ENCODE results near the gene TSPAN9. TPM values are rescaled to one million over a fixed set of nuclear protein-coding genes. Genes with fewer than 3 reads are reported as not detected.

Gene TSPAN9
- polyA plus RNA-seq, 1 donor: 24.9 TPM

- Histone ChIP-seq H3K36me3 (ENCODE audit: control insufficient read depth, insufficient read depth, low read length) (no peaks in the 10 kb centered on the region), H3K27me3 (ENCODE audit: control insufficient read depth, insufficient read depth, low read length) (no peaks in the 10 kb centered on the region), H3K9me3 (ENCODE audit: control insufficient read depth, low read depth, low read length) (no peaks in the 10 kb centered on the region), H3K27ac (ENCODE audit: low read length) (no peak overlapping the region), H3K4me1 (ENCODE audit: control insufficient read depth, insufficient read depth, low read length) (peaks cover 7% of the 10 kb centered on the region), H3K4me3 (ENCODE audit: low read length) (no peak overlapping the region)
- no peak for DNase-seq
- WGBS (ENCODE audit: insufficient coverage, low lambda C conversion rate): no CpG with 5 or more reads among the region's 9 CpGs
Measured at GRCh38 chr12:3139760-3140159, 62.6 kb downstream of the TSPAN9 start.

DNA sequence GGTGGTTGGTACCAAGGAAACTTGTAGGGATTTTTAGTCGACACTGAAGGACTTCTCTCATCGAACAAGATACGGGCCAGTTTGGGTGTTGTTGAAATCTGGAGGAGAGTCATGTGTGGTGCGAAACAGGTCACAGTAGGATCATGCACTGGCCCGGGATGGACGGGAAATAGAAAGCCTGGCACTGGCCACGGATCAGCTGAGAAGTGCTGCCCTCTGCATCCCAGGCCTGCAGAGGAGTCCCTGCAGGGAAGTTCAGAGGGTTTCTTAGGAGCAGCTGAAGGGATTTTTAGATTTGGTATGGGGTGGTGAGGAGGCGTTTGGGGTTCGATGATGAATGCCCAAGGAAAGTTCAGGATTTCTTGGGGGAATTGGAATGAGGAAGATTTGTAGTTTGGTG, 63.1 kb downstream of the TSPAN9 start:
- Histone ChIP-seq H3K36me3 (ENCODE audit: control insufficient read depth, insufficient read depth, low read length) (no peaks in the 10 kb centered on the region), H3K4me3 (ENCODE audit: low read length) (no peak overlapping the region), H3K9me3 (ENCODE audit: control insufficient read depth, low read depth, low read length) (no peaks in the 10 kb centered on the region), H3K4me1 (ENCODE audit: control insufficient read depth, insufficient read depth, low read length) (peaks cover 7% of the 10 kb centered on the region), H3K27ac (ENCODE audit: low read length) (no peak overlapping the region), H3K27me3 (ENCODE audit: control insufficient read depth, insufficient read depth, low read length) (no peaks in the 10 kb centered on the region)
- WGBS (ENCODE audit: insufficient coverage, low lambda C conversion rate): 100% methylated on average over 2 of the region's 9 CpGs
- no peak for DNase-seq

DNA sequence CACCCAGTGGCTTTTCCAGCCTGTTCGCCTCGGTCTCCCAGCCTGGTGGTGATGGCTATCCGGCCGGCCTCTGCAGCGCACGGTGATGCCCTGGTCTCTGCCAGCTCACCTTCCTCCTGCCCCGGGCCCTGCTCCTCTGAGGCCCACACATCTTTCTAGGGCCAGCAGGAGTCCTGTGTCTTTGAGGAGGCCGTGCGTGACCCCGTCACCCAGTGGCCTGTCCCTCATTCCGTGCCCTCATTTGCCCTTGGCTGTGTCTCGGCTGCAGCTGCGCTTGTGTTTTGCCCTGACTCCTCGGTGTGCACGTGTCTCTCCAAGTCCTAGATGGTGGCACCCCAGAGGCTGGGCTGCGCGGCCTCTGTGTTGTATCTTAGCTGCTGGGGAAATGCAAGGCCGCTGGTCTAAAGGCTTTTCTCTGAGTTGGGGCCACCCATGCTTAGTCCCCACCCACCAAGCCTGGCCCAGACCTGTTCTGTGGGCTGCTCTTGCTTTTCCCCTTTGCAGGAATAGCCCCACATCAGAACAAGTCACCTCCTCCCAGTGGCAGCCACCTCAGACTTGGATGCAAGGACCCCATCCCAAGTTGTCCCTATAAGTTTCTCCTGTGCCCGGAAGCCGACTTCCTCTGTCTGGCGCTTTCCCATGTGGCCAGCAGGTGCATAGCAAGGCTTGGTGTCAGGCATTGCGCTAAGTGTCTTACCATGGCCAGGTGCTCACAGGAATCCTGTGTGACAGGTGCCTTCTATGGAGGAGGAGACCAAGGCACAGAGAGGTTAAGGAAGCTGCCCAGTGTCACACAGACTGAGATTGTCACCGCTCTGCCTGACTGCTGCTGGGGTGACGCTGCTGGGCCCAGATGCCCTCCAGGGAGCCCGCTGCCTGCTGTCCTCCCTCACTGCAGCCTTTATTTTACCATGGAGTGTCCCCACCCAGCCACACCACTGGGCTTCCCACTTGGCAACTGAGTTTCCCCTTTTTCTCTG, 64.5 kb downstream of the TSPAN9 start:
- no peak overlapping the region for H3K4me3 ChIP-seq (ENCODE audit: low read length)
- no CpG with 5 or more reads among the region's 25 CpGs for WGBS (ENCODE audit: insufficient coverage, low lambda C conversion rate)
- H3K27me3 ChIP-seq (ENCODE audit: control insufficient read depth, insufficient read depth, low read length): no peaks in the 10 kb centered on the region
- no peaks in the 10 kb centered on the region for H3K9me3 ChIP-seq (ENCODE audit: control insufficient read depth, low read depth, low read length)
- no peaks in the 10 kb centered on the region for H3K36me3 ChIP-seq (ENCODE audit: control insufficient read depth, insufficient read depth, low read length)
- no peak for DNase-seq
- no peak overlapping the region for H3K27ac ChIP-seq (ENCODE audit: low read length)
- peaks cover 3% of the 10 kb centered on the region for H3K4me1 ChIP-seq (ENCODE audit: control insufficient read depth, insufficient read depth, low read length)

DNA sequence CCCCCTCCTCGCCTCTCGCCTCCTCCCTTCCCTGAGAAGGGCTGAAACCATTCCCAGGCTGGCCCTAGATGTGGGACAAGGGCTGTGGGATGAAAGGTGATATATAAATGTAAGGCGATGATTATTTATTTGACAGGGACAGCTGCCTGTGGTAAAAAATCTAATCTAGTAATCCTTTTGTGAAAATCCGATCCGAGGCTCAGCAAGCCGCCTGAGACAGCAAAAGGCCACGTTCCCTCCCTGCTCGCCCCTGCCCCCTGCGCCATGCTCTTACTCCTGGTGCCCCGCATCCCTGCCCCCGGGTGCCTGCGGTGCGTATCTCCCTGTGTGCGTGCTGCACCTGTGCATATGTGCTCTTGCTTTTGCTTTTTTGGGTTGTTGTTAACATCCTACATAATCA, 65.2 kb downstream of the TSPAN9 start:
- no CpG with 5 or more reads among the region's 14 CpGs for WGBS (ENCODE audit: insufficient coverage, low lambda C conversion rate)
- no peak for DNase-seq
- peaks cover 3% of the 10 kb centered on the region for H3K4me1 ChIP-seq (ENCODE audit: control insufficient read depth, insufficient read depth, low read length)

GRCh38 chr12:3144495-3144894, 67.3 kb downstream of the TSPAN9 start:
- no peaks in the 10 kb centered on the region for H3K36me3 ChIP-seq (ENCODE audit: control insufficient read depth, insufficient read depth, low read length)
- no peaks in the 10 kb centered on the region for H3K9me3 ChIP-seq (ENCODE audit: control insufficient read depth, low read depth, low read length)
- H3K27ac ChIP-seq (ENCODE audit: low read length): no peak overlapping the region
- no CpG with 5 or more reads among the region's 7 CpGs for WGBS (ENCODE audit: insufficient coverage, low lambda C conversion rate)
- H3K4me3 ChIP-seq (ENCODE audit: low read length): no peak overlapping the region
- no peaks in the 10 kb centered on the region for H3K4me1 ChIP-seq (ENCODE audit: control insufficient read depth, insufficient read depth, low read length)
- no peak for DNase-seq
- H3K27me3 ChIP-seq (ENCODE audit: control insufficient read depth, insufficient read depth, low read length): no peaks in the 10 kb centered on the region

More for the DNA sequence above, 65.2 kb downstream of the TSPAN9 start:
- no peaks in the 10 kb centered on the region for H3K36me3 ChIP-seq (ENCODE audit: control insufficient read depth, insufficient read depth, low read length)
- no peak overlapping the region for H3K4me3 ChIP-seq (ENCODE audit: low read length)
- H3K9me3 ChIP-seq (ENCODE audit: control insufficient read depth, low read depth, low read length): no peaks in the 10 kb centered on the region
- no peaks in the 10 kb centered on the region for H3K27me3 ChIP-seq (ENCODE audit: control insufficient read depth, insufficient read depth, low read length)
- no peak overlapping the region for H3K27ac ChIP-seq (ENCODE audit: low read length)

DNA sequence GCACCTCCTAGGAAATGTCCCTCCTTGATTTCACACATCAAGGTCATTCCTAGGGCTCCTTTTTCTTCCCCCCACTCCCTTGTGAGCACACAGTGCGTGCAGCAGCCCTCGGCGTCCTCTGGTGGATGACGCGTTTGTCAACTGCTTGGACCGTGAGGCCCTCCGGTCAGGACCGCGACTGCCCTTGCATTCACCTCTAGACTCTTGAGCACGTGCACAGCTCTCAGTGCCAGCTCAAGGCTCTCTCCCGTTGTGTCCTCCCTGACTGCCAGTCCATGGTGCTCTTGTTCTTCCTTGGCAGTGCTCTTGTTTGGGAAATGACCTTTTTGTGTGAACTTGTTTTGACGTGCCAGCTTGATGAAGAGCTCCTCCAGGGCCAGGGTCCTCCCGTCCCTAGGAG, 67.9 kb downstream of the TSPAN9 start:
- no peak for DNase-seq
- Histone ChIP-seq H3K36me3 (ENCODE audit: control insufficient read depth, insufficient read depth, low read length) (no peaks in the 10 kb centered on the region), H3K9me3 (ENCODE audit: control insufficient read depth, low read depth, low read length) (no peaks in the 10 kb centered on the region), H3K4me1 (ENCODE audit: control insufficient read depth, insufficient read depth, low read length) (no peaks in the 10 kb centered on the region), H3K27ac (ENCODE audit: low read length) (no peak overlapping the region), H3K4me3 (ENCODE audit: low read length) (no peak overlapping the region), H3K27me3 (ENCODE audit: control insufficient read depth, insufficient read depth, low read length) (no peaks in the 10 kb centered on the region)
- WGBS (ENCODE audit: insufficient coverage, low lambda C conversion rate): no CpG with 5 or more reads among the region's 13 CpGs

GRCh38 chr12:3145546-3146310, 68.5 kb downstream of the TSPAN9 start:
- WGBS (ENCODE audit: insufficient coverage, low lambda C conversion rate): no CpG with 5 or more reads among the region's 22 CpGs
- Histone ChIP-seq H3K9me3 (ENCODE audit: control insufficient read depth, low read depth, low read length) (no peaks in the 10 kb centered on the region), H3K27ac (ENCODE audit: low read length) (no peak overlapping the region), H3K36me3 (ENCODE audit: control insufficient read depth, insufficient read depth, low read length) (no peaks in the 10 kb centered on the region), H3K4me1 (ENCODE audit: control insufficient read depth, insufficient read depth, low read length) (no peaks in the 10 kb centered on the region), H3K27me3 (ENCODE audit: control insufficient read depth, insufficient read depth, low read length) (no peaks in the 10 kb centered on the region), H3K4me3 (ENCODE audit: low read length) (no peak overlapping the region)
- no peak for DNase-seq

DNA sequence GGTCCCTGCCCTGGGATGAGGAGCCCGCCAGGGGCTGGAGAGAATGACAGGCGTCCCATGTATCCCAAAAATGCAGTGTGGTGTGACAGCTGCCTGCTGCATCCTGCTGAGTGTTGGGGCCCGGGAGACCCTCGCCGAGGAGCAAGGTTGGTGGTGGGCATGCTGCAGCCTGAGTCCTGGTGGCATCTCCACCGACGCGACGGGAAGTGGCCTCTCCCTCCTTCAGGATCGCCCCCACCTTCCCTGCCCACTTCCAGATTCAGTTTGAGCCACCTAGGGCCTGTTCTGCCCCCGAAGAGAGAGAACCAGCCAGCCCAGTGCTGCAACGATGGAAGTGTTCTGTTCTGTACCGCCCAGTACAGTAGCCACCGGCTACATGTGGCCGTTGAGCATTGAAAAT, 70.1 kb downstream of the TSPAN9 start:
- Histone ChIP-seq H3K9me3 (ENCODE audit: control insufficient read depth, low read depth, low read length) (no peaks in the 10 kb centered on the region), H3K27me3 (ENCODE audit: control insufficient read depth, insufficient read depth, low read length) (no peaks in the 10 kb centered on the region), H3K4me1 (ENCODE audit: control insufficient read depth, insufficient read depth, low read length) (peaks cover 6% of the 10 kb centered on the region), H3K4me3 (ENCODE audit: low read length) (no peak overlapping the region), H3K27ac (ENCODE audit: low read length) (no peak overlapping the region), H3K36me3 (ENCODE audit: control insufficient read depth, insufficient read depth, low read length) (no peaks in the 10 kb centered on the region)
- no peak for DNase-seq
- WGBS (ENCODE audit: insufficient coverage, low lambda C conversion rate): no CpG with 5 or more reads among the region's 15 CpGs

GRCh38 chr12:3148366-3149000, 71.3 kb downstream of the TSPAN9 start:
- H3K9me3 ChIP-seq (ENCODE audit: control insufficient read depth, low read depth, low read length): no peaks in the 10 kb centered on the region
- no peak for DNase-seq
- no peak overlapping the region for H3K4me3 ChIP-seq (ENCODE audit: low read length)
- no peaks in the 10 kb centered on the region for H3K27me3 ChIP-seq (ENCODE audit: control insufficient read depth, insufficient read depth, low read length)
- H3K36me3 ChIP-seq (ENCODE audit: control insufficient read depth, insufficient read depth, low read length): no peaks in the 10 kb centered on the region
- H3K27ac ChIP-seq (ENCODE audit: low read length): no peak overlapping the region
- peaks cover 6% of the 10 kb centered on the region for H3K4me1 ChIP-seq (ENCODE audit: control insufficient read depth, insufficient read depth, low read length)
- no CpG with 5 or more reads among the region's 16 CpGs for WGBS (ENCODE audit: insufficient coverage, low lambda C conversion rate)

Measured in large intestine (tissue), 3 donors.